SK-N-MC (cell line): ENCODE data around the gene ANAPC13.

Source experiments
- DNase-seq: peaks from one replicate; pipeline ENCODE4 v3.0.0-alpha.2; 2011; ENCODE audit warnings: low read depth, low spot score
- H3K27ac ChIP-seq: fragments of 200-600 bp; sonication (generic); 2 replicates; pipeline ENCODE4 v1.5.1; 2016; ENCODE audit warnings: mixed run types
- H3K36me3 ChIP-seq: fragments of 200-600 bp; sonication (generic); 2 replicates; pipeline ENCODE4 v1.6.1; 2017; ENCODE audit warnings: antibody characterized with exemption, low read length, mixed read lengths; ENCODE audit not compliant: insufficient read depth
- H3K4me3 ChIP-seq: fragments of 200-600 bp; sonication (generic); 2 replicates; pipeline ENCODE4 v1.5.1; 2016
- H3K9ac ChIP-seq: fragments of 200-600 bp; sonication (generic); 2 replicates; pipeline ENCODE4 v1.8.0; 2017; ENCODE audit warnings: mixed run types, mixed read lengths; ENCODE audit not compliant: insufficient read length
- H3K9me3 ChIP-seq: fragments of 200-600 bp; sonication (generic); 2 replicates; pipeline ENCODE4 v1.6.1; 2017; ENCODE audit warnings: low read depth, mild to moderate bottlenecking, antibody characterized with exemption, low read length, moderate library complexity, mixed read lengths
- EZH2 ChIP-seq: fragments of 200-600 bp; sonication (generic); IDR thresholded peaks from one replicate; pipeline ENCODE4 v1.6.1; 2017; ENCODE audit warnings: antibody characterized with exemption
- FOXP2 ChIP-seq: optimal IDR thresholded peaks from 2 replicates; pipeline ENCODE3; 2011; ENCODE audit warnings: mild to moderate bottlenecking, moderate library complexity; ENCODE audit not compliant: insufficient read depth; ENCODE audit errors: extremely low read length, control extremely low read depth
- POLR2AphosphoS5 ChIP-seq: IDR thresholded peaks from 2 replicates; pipeline ENCODE4 v1.6.1; 2012; ENCODE audit warnings: mild to moderate bottlenecking, low read depth, low read length, borderline replicate concordance

Gene ANAPC13

GRCh38 chr3:134437211-134437752 lies 48.5 kb downstream of the ANAPC13 start:
- Histone ChIP-seq H3K27ac (no peak overlapping the region), H3K4me3 (no peak overlapping the region), H3K36me3 (no peaks in the 10 kb centered on the region), H3K9ac (no peak overlapping the region), H3K9me3 (no peaks in the 10 kb centered on the region)
- TF ChIP-seq POLR2AphosphoS5, result no peak
- TF ChIP-seq EZH2, result no peak
- no peak for TF ChIP-seq FOXP2
- DNase-seq, result no peak

DNA sequence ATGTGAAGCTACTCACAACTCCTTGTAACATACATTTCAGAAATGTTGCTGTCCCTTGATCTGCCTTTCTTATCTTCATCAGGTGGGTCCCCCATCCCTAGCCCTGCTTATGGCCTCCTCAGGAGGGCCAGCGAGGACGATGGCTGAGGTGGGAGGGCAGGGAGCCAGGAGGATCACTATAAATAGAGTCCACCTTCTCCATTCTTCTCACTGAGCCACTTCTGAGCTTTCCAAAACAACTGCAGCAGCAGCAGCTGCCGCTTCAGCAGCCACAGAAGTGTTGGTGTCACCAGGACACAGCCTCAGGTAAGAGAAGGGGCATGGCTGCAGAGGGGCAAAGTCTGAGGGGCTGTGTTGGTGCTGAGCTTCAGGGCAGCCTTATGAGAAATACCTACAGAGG lies 53.5 kb downstream of the ANAPC13 start:
- H3K9ac ChIP-seq, result no peak overlapping the region
- no peak overlapping the region for H3K4me3 ChIP-seq
- DNase-seq, result no peak
- no peaks in the 10 kb centered on the region for H3K9me3 ChIP-seq
- TF ChIP-seq EZH2 (no peak), POLR2AphosphoS5 (no peak), FOXP2 (no peak)
- H3K27ac ChIP-seq, result no peak overlapping the region
- H3K36me3 ChIP-seq, result no peaks in the 10 kb centered on the region

DNA sequence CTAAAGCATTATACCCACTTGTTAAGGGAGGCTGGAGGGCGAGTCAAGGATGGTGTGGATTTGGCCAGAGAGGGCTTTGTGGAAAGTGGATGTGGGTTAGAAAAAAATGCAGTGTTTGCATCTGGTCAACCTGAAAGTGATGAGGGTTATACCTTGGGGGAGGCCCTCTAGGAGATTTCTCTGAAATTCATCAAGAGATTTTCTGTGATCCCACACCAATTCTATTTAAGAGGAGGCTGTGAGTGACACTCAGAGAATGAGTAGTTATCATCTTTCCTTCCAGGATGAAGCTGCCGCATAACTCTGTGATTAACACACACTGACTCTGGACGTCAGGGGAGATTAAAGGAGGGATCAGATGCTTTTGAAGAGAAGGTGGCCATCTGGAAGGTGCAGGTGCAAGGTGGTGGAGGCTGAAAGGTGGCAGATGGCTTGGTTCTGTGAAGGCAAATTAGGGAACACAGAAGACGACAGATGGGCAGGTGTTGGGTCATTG lies 54.8 kb downstream of the ANAPC13 start:
- Histone ChIP-seq H3K27ac (no peak overlapping the region), H3K4me3 (no peak overlapping the region), H3K9ac (no peak overlapping the region), H3K36me3 (no peaks in the 10 kb centered on the region), H3K9me3 (no peaks in the 10 kb centered on the region)
- no peak for DNase-seq
- no peak for TF ChIP-seq EZH2
- TF ChIP-seq FOXP2, result no peak
- TF ChIP-seq POLR2AphosphoS5, result no peak

DNA sequence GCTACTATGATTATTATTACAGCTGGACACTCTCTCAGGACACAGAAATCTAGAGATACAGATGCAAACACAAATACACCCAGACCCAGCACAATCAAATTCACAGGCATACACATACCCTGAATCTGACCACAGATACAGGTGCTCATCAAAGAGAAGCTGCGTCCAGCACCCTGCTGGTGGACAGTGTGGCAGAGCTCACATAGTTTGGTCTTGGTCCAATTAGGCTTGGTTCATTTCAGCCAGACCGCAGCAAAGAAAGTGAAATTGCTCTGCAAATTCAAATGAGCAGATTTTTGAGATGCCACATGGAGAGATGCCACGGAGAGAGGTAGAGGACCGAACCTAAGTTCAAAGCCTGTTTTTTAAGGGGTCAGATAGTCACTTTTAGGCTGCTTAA lies 55.6 kb downstream of the ANAPC13 start:
- Histone ChIP-seq H3K9me3 (no peaks in the 10 kb centered on the region), H3K27ac (no peak overlapping the region), H3K36me3 (no peaks in the 10 kb centered on the region), H3K4me3 (no peak overlapping the region), H3K9ac (no peak overlapping the region)
- no peak for TF ChIP-seq POLR2AphosphoS5
- TF ChIP-seq FOXP2, result no peak
- no peak for TF ChIP-seq EZH2
- no peak for DNase-seq

DNA sequence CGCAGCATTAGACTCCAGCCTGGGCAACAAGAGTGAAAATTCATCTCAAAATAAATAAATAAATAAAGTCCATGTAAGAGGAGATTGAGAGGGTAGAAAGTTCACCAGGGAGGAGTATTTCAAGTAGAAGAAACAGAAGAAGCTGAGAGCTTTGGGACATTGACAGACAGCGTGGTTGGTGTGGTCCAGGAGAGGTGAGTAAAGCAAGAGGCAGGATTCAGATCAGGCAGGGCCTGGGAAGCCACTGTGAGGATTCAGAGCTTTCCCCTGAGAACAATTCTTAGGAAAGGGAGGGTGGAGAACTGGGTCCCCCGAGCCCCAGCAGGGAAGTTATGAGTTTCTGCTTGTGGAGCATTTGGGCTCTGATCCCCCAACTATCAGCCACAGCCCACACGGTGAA lies 57.4 kb downstream of the ANAPC13 start:
- TF ChIP-seq FOXP2 (no peak), POLR2AphosphoS5 (no peak)
- no peak overlapping the region for H3K4me3 ChIP-seq
- no peak for DNase-seq
- no peaks in the 10 kb centered on the region for H3K36me3 ChIP-seq
- no peak overlapping the region for H3K9ac ChIP-seq
- no peak overlapping the region for H3K27ac ChIP-seq
- H3K9me3 ChIP-seq, result no peaks in the 10 kb centered on the region
